Fibroblast of skin of abdomen (primary cell): Measurements from ENCODE around the gene DNAL1.

Experiments
- DNase-seq: peaks from one replicate; pipeline ENCODE4 v3.0.0-alpha.2; 2013

DNAL1 gene

DNA sequence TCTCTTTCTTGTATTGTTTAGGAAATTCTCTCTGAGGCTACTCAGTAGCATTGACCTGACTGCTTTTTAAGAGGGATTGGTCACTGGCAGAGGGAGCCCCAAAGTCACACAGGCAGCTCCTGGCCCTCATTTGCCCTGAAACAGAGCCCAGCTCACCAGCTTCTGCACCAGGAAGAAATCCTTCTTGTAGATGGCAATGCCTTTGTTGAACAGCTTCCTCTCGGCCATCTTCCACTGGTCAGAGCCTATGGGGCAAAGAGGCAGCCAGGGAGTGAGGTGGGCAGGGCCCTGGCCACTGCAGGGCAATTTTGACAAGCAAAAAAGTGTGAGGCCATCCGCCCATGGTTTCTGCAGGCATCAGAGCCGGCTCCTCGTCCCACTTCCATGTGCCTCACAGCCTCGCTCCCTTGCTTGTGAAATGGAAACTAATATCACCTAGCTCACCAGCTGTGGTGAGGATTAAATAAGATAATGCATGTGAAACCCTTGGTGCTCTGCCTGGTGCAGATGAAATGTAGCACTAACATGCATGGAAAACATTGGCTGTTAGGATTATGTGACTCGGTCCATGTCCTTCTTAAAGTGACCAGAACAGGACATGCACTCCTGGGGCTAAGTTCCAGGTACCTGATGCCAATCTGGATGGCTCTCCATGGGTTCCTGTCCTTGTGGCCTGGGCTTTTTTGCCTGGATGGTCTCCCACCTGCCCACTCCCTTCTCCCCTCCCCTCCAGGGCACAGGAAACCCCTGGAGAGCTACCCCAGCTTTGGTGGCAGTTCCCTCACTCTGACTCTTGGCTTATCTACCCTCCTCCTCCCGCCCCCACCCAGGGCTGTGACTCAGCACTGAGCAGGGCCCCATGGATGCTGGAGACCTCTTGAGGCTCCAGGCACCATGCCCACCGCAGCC is 80.6 kb downstream of the DNAL1 start:
- DNase-seq = no peak

DNA sequence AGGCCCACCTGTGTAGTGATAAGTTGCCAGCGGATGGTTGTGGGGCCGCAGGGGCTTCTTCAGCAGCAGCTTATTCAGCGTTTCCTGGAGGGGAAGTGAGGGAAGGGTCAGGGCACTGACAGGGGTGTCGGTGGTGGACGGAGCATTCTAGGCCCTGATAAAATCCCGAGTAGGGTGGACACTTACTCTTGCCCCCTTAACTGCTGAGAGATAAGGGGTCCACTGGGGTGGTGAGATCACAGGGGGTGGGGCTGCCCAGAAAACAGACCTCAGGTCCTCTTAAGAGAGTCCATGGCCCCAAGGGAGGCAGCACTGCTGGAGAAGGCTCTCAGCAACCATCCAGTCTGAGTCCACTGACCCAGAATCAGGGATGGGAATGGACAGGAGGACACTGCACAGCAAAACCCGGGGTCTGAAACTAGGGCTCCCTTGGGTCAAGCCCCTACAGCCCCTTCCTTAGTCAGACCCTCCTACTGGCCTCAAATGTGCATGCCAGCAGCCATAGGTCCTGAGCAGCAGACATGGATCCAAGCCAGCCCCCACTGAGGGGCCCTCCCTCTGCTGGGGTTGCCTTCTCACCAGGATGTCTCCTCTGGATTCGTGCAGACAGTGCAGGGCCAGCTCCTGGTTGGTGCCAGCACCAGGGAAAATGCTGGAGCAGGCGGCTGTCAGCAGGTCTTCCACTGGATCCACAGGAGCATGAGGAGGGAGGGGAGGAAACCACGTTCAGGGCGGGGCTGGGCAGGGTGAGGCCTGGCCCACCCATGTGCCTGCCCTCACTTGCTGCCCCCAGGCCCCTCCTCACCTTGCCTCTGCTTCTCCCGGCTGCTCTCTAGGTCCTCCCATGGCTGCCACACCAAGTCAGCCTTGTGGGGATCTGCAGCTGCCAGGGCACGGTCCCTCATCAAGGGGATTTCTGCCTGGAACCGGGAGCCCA is 81.5 kb downstream of the DNAL1 start:
- DNase-seq = no peak

DNA sequence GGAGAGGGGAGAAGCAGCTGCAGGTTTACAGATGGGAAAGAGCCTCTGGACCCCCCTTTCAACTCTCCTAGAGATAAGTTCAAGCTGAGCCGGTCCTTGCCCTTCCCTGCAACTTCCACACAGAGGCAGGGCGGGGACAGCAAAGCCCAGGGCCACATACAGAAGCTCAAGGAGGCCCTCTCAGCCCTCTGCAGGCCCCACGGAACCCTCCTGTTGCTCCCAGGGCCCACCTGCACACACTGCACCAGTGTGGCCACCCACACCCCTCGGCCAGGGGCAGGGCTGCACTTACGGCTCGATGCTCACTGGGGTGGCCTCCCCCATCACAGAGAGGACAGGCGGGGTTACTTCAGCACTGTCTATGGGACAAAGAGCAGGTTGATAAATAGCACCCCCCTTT is 82.4 kb downstream of the DNAL1 start:
- DNase-seq = no peak

DNA sequence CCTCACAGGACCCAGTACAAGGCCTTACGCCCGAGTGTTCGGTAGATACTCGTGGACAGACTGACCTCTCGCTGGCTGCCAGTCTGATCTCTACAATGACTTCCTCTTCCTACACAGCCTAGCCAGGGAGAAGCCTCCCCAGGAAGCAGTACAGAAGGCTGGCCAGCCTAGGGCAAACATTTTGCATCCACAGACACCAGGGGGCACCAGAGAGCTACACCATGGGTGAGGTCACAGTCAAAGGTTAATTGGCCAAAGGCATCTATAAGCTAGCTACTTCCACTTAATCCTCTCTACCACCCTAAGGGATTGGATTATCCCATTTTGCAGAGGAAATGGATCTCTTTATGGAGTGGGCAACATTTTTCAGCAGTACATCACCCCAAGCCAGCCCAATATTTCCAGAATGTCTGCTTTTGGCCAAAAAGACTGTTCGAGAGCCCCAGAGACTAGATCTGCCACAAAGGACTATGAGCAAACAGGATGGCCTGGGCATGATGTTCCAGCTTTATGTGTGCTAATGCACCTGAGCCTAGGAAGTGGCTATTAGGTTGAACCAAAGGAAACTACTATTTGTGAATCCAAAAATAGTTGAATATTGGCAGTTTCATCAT is 84.0 kb downstream of the DNAL1 start:
- DNase-seq = peak; percentile 50

DNA sequence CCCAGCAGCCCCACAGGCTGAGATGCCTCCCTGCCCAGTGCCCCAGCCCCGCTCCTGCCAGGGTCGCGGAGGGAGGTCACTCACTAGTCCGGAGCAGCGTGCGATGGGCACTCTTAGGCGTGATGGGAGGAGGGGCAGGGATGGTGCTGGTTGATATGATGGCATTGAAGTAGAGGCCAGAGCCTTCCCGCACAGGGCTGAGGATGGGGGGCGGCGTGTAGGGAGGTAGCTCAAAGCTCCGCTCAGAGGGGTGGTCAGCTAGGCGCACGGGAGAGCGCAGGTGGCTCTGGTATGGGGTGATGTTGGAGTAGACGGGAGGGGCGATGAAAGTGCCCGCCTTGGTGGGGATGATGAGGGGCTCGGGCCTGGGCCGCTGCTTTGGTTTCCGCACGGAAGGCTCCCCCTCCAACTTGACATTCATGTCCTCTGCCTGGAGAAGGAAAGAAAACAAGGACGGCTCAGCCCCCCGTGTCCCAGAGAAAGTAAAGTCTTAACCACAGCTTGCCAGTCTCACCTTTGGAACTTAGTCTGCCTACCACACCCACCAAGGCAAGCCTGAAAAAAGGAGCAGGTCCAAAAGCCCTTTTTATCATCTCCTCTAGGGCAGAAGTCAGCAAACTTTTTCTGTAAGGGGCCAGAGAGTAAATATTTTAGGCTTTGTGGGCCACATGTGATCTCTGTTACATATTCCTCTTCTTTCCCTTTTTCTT is 84.9 kb downstream of the DNAL1 start:
- DNase-seq = no peak

DNA sequence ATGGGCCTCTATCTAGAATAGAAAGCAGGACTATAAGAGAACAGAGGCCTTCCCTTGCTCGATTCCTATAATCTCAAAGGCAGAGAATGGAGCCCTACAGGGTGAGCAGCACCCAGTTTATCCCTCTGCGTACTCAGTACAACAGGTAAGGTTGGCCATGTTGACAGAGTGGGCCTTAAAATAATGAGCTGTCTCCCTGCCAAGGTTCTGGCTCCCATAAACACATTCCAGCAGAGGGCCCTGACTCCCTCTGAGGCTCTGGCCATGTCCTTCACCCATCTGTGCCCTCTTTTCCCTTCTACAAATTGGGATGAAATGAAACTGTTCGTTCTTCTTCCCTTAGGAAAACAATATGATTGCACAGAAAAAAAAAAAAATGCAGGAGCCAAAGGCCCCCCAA is 86.3 kb downstream of the DNAL1 start:
- no peak for DNase-seq

DNA sequence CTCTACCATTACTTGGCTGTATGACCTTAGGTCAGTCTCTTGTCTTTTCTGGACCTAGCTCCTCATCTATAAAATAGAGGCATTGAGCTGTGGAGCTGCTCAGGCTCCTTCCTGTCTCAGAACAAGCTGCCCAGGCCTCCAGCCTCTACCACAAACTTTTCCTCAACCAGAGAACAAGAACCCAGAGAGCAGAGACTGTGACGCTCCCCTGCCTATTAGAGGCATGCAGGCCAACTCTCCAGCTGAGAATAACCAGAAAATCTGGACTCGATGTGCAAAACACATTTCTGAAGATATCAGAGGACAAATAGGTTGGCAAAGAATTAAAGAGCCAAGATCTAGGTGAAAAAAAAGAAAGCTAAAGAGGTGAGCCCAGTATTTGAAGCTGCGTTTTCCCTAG is 87.2 kb downstream of the DNAL1 start:
- DNase-seq = no peak

DNA sequence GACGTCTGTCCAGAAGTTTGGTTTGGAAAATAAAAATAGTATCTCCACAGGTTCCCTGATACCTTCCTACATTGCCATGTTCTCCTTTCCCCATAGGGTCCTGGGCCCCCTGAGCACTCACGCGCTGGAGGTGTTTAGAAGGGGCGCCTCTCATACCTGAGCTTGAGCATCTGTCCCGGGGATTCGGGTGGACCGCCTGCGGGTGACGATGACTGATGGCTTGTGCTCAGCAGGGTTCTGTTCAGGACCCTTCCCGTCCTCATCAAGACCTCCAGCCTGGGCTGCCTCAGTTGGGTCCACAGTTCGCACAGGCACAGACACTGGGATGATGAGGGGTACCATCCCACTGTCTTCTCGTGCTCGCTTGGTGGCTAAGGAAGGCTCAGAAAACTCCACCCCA is 92.1 kb downstream of the DNAL1 start:
- DNase-seq = no peak

DNA sequence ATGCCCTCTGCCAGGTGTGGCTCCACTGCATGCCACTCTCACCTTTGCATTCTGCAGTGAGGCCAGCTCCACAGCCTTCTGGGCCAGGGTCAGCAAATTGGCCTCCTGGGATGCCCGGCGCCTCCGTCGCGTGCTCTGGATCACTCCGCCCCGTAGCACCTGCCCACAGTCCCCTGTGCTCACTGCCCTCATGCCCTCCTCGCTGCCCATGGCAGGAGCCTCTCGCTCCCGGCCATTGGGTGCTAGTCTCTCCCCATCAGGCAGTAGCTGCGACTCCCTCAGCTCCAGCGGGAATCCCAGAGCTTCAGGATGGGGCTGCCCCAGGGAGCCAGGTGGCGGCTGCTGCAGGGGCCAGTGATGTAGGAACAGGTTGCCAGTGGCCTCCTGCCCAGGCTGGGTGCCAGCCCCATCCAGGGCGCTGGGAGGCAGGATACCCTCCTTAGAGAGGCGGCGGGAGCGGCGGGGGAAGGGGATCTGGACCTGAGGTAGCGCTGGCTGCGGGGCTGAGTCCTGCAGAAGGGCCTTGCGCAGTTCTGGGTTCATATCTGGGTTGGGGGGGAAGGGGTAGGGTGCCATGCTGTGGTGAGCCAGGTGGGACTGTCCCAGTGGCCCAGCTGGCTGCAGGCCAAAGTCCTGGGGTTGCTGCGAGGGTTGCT is 93.9 kb downstream of the DNAL1 start:
- DNase-seq = no peak

DNA sequence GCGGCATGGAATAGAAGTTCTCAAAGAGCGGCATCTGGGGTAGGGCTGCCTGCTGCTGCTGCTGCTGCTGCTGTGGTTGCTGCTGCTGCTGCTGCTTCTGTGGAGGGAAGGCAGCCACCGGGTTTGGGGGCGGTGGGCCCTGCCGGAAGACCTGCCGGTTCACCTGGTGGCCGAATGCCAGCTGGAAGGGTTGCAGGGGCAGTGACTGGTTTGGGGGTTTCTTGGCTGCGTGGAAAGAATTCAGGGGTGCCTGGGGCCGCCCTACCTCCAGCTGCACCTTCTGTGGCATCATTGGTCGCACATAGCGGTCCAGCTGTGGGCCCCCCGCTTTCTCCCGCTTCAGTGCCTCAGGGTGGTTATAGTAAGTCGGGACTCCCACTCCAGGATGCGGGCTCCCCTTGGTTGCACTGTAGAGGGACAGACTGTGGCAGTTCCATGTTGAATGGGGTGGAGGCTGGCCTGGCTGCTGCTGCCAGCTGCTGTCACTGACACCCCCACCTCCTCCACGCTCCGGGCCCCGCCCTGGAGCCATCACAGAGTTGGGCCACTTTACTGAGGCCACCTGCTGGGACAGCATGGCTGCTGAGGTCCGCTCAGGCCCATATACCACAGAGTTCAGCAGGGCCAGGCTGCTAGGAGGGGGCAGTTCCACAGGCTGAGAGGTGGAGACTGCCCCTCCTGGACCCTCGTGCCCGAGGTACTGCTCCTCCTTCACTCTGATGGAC is 94.5 kb downstream of the DNAL1 start:
- DNase-seq = no peak

DNA sequence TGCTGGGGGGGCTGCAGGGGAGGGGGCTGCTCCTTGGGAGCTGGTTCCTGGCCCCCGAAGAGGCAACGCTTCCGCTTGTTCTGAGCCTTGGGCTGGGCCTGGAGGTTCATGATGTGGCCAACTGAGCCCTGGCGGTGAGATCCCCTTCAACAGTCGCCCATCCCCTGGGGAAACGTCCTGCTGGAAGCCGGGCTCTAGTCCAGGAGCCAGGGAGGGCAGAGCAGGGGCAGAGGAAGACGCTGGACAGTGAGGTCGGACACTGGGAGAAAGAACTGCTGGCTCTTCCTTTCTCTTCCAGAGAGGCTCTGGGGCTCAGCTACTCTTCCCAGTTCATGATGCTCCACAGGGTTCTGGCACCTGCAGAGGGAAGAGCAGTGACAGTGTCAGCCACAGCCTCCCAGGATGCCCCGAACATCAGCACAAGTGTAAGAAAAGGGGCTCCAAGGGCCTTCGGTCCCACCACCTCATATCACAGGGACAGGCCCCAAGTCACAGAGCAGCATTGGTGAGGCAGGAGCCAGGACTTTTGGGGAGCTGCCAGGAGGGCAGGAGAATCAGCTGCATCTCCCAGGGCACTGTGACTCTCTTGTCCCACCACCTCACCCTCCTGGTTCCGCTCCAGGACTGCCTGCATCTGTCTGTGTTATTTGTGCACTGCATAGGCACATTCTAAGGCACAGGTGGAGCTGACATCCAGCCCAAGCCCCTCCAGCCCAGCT is 95.3 kb downstream of the DNAL1 start:
- no peak for DNase-seq

DNA sequence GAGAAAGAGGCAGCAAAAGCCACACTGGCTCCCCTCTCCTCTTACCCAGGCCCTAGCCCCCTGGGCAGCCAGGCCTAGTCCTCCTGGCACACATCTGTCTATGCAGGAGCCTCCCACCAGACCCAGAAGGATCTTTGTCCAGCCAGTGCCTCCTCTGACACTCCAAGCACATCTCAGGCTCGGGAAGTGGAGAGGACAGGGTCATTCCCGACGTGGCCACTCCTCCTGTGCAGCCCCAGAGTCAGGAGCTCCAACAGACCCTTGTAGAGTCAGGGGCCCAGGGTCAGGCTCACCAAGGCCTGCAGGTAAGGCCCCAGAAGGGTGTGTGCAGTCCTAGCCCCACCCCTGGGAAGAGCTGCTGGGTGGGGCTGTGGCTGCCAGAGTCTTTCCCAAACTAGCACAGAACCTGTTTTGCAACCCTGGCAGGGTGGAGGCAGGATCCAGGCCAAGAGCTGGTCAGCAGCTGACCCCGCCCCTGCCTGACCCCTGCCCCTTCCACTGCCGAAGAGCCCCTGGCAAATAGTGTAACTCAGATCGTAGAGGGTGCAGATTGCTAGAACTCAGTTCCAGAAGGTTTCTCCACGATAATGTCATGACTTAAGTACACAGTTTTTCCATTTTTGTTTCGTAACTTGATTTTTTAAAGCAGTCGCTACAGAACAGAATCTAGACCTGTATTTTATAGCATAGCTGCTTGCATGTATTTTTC is 96.0 kb downstream of the DNAL1 start:
- DNase-seq = no peak

DNA sequence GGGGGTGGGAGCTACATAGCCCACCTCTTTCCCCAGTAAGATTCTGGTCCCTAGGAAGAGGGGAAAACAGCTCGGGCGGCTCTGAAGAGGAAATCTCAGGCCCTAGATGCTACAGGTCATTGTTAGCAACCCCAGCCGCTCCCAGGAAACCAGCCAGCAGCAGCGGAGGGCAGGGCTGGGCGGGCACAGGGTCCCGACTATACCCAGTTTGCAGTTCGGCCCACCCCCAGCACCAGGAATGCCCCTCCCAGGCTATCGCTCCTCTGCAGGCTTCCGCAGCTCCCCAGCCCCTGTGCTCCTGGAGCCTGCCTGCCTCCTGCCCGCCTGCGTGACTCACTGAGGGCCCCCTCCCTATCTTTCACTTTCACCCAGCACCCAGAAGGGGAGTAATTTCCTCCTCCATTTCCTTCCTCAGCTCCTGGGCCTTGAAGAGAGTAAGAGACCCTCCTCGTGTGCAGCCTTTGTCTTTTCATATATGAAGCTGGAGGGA is 96.6 kb downstream of the DNAL1 start:
- DNase-seq = peak; percentile 61

DNA sequence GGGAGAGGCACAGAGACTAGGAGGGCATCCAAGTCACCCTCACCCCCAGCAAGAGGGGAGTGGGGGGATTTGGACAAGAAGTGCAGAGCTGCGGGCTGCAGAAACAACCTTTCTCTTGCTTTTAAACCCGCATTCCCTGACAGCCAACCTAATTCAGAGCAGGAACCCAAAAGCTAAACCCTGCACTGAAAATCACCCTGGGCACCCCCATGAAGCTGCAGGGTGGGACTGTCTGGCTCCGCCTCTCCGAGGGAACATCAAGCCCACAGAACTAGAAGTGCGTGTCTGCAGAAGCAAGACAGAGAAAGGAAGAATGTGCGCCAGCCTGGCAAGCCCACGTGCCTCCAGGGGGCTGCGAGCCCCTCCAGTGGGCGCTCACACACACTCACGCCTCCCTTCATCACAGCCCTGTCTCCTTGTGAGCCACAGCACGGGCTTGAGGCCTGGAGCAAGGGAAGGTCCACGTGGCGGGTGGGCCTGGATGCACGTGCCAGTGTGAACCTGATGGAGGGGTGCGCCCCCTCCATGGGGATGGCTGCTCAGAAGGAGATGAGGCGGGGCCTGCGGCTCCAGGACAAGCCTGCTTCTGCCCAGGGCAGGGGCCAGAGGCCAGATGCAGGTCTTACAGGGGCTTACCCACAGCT is 97.2 kb downstream of the DNAL1 start:
- peak; percentile 36 for DNase-seq

DNA sequence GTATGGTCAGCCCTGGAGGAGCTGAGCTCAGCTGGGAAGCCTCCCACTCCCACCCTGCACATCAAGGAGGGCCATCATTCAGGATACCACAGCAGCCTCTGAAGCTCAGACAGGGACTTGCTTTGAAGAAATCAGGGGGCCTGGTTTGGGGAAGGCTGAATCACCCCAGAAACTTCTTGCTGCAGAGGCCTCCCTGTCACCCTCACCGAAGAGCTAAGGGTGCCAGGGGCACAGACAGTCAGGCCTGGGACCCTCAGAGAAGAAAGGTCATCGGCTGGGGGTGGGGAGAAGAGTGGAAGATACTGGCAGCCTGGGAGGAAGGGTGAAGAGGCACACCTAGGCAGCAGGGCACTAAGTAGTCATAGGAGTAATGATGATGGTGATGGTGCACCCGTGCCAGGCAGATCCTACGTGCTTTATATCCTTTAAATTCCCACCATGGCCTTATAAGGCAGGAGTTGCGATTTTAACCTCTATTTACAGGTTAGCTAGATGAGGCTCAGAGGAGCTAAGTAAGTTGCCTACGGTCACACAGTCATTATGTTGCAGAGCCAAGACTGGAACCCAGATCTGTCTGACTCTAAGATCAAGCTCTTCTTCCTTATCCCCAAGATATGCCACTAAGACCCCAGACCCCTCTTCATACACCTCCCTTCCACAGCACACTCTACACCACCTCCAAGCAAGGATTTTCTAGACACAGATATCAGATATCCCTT is 97.9 kb downstream of the DNAL1 start:
- no peak for DNase-seq

DNA sequence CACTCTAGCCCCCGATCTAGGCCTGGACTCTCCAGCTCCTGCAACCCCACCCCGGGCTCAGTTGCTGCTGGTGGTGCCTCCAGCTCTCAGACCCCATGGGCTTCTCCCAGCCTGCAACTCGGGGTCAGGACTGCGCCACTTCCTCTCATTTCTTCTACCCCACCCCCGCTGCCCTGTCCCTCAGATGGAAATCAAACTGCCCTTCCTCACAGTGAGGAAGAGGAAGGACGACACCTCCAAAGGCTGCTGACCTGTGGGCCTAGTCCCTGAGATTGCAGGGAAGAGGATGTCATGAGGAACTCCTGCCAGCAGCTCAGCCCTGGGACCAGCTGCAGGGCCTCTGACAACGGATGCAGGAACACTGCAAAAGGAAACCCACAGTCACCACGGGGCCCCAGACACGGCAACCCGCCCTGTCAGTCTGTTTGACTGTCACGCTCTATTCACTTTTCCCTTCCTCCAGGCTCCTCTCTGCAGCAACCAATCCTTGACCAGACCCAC is 98.7 kb downstream of the DNAL1 start:
- DNase-seq = no peak

DNA sequence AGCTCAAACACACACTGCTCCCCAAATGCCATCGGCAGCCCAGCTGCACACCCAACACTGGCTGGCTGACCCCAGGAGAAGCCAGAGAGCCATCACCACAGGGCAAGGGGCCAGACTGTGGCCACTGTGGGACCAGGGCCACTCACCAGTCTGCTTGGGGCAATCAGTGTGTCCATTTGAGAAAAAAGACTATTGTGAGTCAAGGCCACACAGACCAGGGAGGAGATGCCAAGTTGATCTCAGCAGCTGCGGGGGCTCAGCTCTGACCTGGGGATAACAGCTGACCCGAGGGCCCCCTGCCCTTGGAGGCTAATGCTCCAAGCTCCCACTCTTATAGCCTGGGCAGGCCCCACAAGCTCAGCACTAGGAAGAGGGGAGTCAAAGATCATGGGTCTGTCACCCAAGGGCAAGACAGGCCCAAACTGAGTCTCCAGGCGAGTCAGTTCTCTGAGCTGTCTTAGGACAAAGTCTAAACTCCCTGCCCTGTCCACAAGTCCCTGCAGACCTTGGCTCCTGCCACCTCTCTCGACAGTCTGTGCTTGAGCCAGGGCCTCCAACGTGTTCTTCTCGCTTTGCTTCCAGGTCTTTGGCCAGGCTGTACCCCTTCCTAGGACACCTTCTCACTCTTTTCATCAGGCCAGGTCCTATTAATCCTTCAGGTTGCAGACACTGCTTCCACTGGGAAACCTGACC is 99.5 kb downstream of the DNAL1 start:
- no peak for DNase-seq
